PC-9 (cell line): Measurements from ENCODE around the gene FBXO45.

ENCODE experiments used
- CTCF ChIP-seq: fragments of 200-600 bp; sonication (generic); conservative IDR thresholded peaks from 2 replicates; pipeline ENCODE4 v1.6.1; 2017; ENCODE audit warnings: mixed run types, antibody characterized with exemption, mild to moderate bottlenecking, moderate library complexity
- EZH2 ChIP-seq: fragments of 200-600 bp; sonication (generic); IDR thresholded peaks from 2 replicates; pipeline ENCODE4 v1.8.0; 2017; ENCODE audit warnings: antibody characterized with exemption, low read depth

DNA sequence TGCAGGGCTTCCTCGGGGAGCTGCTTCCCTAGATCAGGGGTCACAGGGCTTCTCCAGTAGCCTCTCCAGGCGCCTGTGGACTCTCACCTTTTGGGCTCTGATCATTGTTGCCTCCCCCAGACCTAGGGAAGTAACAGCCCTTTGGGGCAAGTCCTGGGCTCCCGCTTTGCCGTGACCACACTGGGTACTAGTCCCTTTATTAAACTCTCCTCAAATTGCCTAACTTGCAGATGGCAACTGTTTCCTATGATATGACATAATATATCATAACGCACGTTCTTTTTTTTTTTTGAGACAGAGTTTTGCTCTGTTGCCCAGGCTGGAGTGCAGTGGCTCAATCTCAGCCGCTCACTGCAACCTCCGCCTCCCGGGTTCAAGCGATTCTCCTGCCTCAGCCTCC is 53.2 kb downstream of the FBXO45 start:
- TF ChIP-seq CTCF (no peak), EZH2 (no peak)
